Endothelial cell of umbilical vein (primary cell): Measurements from ENCODE around the gene ZNF618. TPM values are rescaled to one million over a fixed set of nuclear protein-coding genes. Genes with fewer than 3 reads are reported as not detected.

Experiments used
- BruUV-seq: library from RNA; stranded (reverse); fragments of 400-500 nt; replicated peaks from 2 replicates; lab custom pipeline; 2021; lab: Mats Ljungman, UMichigan
- CTCF ChIA-PET: fragments of 300-600, 350-600 bp; sonication (Branson Sonifier 250); formaldehyde crosslinking; loops from one replicate; lab custom pipeline; 2021; ENCODE audit warnings: antibody characterized with exemption, inconsistent platforms; lab: Charles Lee
- POLR2A ChIA-PET: fragments of 300-600, 350-600 bp; sonication (Branson Sonifier 250); formaldehyde crosslinking; loops from one replicate; lab custom pipeline; 2021; ENCODE audit warnings: antibody characterized with exemption, inconsistent platforms; lab: Charles Lee
- DNase-seq: peaks from one replicate; pipeline ENCODE4 v3.0.0-alpha.2; 2011; ENCODE audit warnings: low read depth, low spot score
- FAIRE-seq: peaks from 2 replicates; lab custom pipeline; 2011; peaks lifted over from hg19 to GRCh38; lab: Jason Lieb, UNC
- H2AFZ ChIP-seq: 2 replicates; pipeline ENCODE4 v1.6.0; 2012; ENCODE audit warnings: low read depth, low read length, control low read depth, inconsistent platforms
- H3K27ac ChIP-seq: 2 replicates; pipeline ENCODE4 v1.5.1; 2011; ENCODE audit warnings: low read depth, mild to moderate bottlenecking, control low read depth, low read length, moderate library complexity; ENCODE audit not compliant: insufficient read depth
- H3K27me3 ChIP-seq, 2 experiments: 2 replicates each; pipeline versions ENCODE4 v1.6.0 to v1.6.1; 2011; ENCODE audit warnings: low read length in 2 of 2, mixed read lengths in 1 of 2; ENCODE audit not compliant: control insufficient read depth in 2 of 2, insufficient read depth in 2 of 2
- H3K36me3 ChIP-seq, 2 experiments: 2 replicates in 1 of 2; 3 replicates in 1 of 2; pipeline ENCODE4 v1.5.1; 2011; ENCODE audit warnings: low read length in 2 of 2, mild to moderate bottlenecking in 1 of 2, moderate library complexity in 1 of 2; ENCODE audit not compliant: control insufficient read depth in 2 of 2, insufficient read depth in 2 of 2; ENCODE audit errors: extremely low read depth in 1 of 2
- H3K4me1 ChIP-seq: 3 replicates; pipeline ENCODE4 v1.5.1; 2011; ENCODE audit warnings: mild to moderate bottlenecking, low read length; ENCODE audit not compliant: control insufficient read depth, insufficient read depth; ENCODE audit errors: extremely low read depth
- H3K4me2 ChIP-seq: 2 replicates; pipeline ENCODE4 v1.6.1; 2011; ENCODE audit warnings: low read length, control low read depth, mixed read lengths; ENCODE audit not compliant: insufficient read depth
- H3K4me3 ChIP-seq, 3 experiments: fragments of 200-600 bp in 1 of 3; sonication (generic), shearing (Covaris generic) in 1 of 3; replicated peaks in 1 of 3; 2 replicates each; pipeline ENCODE4 v1.5.1; 2011 to 2016; ENCODE audit warnings: control low read depth in 3 of 3, low read length in 3 of 3, mild to moderate bottlenecking in 2 of 3, inconsistent platforms in 1 of 3, low read depth in 1 of 3, moderate library complexity in 1 of 3; ENCODE audit not compliant: insufficient read depth in 1 of 3
- H3K79me2 ChIP-seq: 2 replicates; pipeline ENCODE4 v1.6.0; 2012; ENCODE audit warnings: low read length, inconsistent platforms; ENCODE audit not compliant: control insufficient read depth, insufficient read depth
- H3K9ac ChIP-seq: replicated peaks from 2 replicates; pipeline ENCODE3; 2011; ENCODE audit warnings: low read length, control low read depth; ENCODE audit not compliant: insufficient read depth; ENCODE audit errors: extremely low read depth
- H3K9me1 ChIP-seq: replicated peaks from 3 replicates; pipeline ENCODE4 v1.6.0; 2011; ENCODE audit warnings: mild to moderate bottlenecking, low read length; ENCODE audit not compliant: control insufficient read depth, insufficient read depth; ENCODE audit errors: extremely low read depth
- H3K9me3 ChIP-seq: replicated peaks from 2 replicates; pipeline ENCODE4 v1.5.1; 2012; ENCODE audit warnings: low read length, inconsistent platforms; ENCODE audit not compliant: control insufficient read depth, insufficient read depth
- H4K20me1 ChIP-seq: replicated peaks from 2 replicates; pipeline ENCODE3; 2011; ENCODE audit warnings: mild to moderate bottlenecking, low read length; ENCODE audit not compliant: control insufficient read depth, insufficient read depth; ENCODE audit errors: extremely low read depth
- EZH2 ChIP-seq: IDR thresholded peaks from 2 replicates; pipeline ENCODE4 v1.6.1; 2012; ENCODE audit warnings: borderline replicate concordance, low read depth, mild to moderate bottlenecking, moderate library complexity, low read length, inconsistent platforms; ENCODE audit not compliant: severe bottlenecking
- FOS ChIP-seq: IDR thresholded peaks from 2 replicates; pipeline ENCODE4 v1.6.1; 2011; ENCODE audit warnings: mild to moderate bottlenecking, low read length, moderate library complexity, borderline replicate concordance; ENCODE audit not compliant: insufficient read depth
- GATA2 ChIP-seq: IDR thresholded peaks from 2 replicates; pipeline ENCODE4 v1.7.0; 2011; ENCODE audit warnings: low read depth, mild to moderate bottlenecking, moderate library complexity, mixed read lengths, low read length; ENCODE audit not compliant: insufficient read length, insufficient read depth
- JUN ChIP-seq: IDR thresholded peaks from 2 replicates; pipeline ENCODE4 v1.6.1; 2011; ENCODE audit warnings: borderline replicate concordance, low read depth; ENCODE audit not compliant: insufficient read length, insufficient read depth
- MYC ChIP-seq: IDR thresholded peaks from one replicate; pipeline ENCODE4 v1.6.1; 2011; ENCODE audit warnings: mild to moderate bottlenecking, low read depth, low read length
- POLR2A ChIP-seq: IDR thresholded peaks from 2 replicates; pipeline ENCODE4 v1.6.1; 2012; ENCODE audit warnings: low read depth, mild to moderate bottlenecking, control low read depth, low read length
- POLR2AphosphoS5 ChIP-seq: IDR thresholded peaks from 2 replicates; pipeline ENCODE4 v1.6.1; 2012; ENCODE audit warnings: low read depth, mild to moderate bottlenecking, control low read depth, low read length, moderate library complexity; ENCODE audit not compliant: insufficient read depth
- dilution Hi-C: fragments of 300-500 bp; cut with MboI; formaldehyde crosslinking; loops from one replicate; pipeline ENCODE4 v1.15.0; 2019; ENCODE audit warnings: low sequenced_read_pairs; ENCODE audit not compliant: extremely low pct_ligation_motif_present
- intact Hi-C: fragments of 100-400 bp; cut with micrococcal nuclease; formaldehyde crosslinking; loops from one replicate; pipeline ENCODE4 v1.10.0; 2022
- polyA plus RNA-seq, 4 experiments: library from polyadenylated mRNA; depleted of rRNA in 3 of 4; stranded (reverse) in 3 of 4; unstranded in 1 of 4; fragments of >200 nt; gene quantifications; 2 replicates each; pipeline versions ENCODE4 v1.2.1 to v1.2.3, GENCODE V29; 2011 to 2012; ENCODE audit warnings: missing spikeins in 1 of 4
- total RNA-seq: library from RNA; stranded (reverse); gene quantifications from 2 replicates; pipeline ENCODE4 v1.2.3, GENCODE V29; 2021
- TF ChIP-seq, protein P1 (sequence below): IDR thresholded peaks from 2 replicates; pipeline ENCODE4 v1.6.1; 2011; ENCODE audit not compliant: insufficient read depth, insufficient read length
- TF ChIP-seq, protein P2 (sequence below), 2 donors: IDR thresholded peaks; 1 replicate in 1 of 2; 2 replicates in 1 of 2; pipeline ENCODE4 v1.5.1; 2011; ENCODE audit warnings: low read length in 2 of 2, mild to moderate bottlenecking in 2 of 2, moderate library complexity in 2 of 2, control low read depth in 1 of 2, inconsistent platforms in 1 of 2, low read depth in 1 of 2; ENCODE audit not compliant: insufficient read depth in 1 of 2; ENCODE audit errors: extremely low read depth in 1 of 2

Gene ZNF618
- total and polyA plus RNA-seq, 2 donors (not counting 3 experiments of a cell fraction or from before 2014, with no cell fraction given) = 22.6 to 80.3 TPM

DNA sequence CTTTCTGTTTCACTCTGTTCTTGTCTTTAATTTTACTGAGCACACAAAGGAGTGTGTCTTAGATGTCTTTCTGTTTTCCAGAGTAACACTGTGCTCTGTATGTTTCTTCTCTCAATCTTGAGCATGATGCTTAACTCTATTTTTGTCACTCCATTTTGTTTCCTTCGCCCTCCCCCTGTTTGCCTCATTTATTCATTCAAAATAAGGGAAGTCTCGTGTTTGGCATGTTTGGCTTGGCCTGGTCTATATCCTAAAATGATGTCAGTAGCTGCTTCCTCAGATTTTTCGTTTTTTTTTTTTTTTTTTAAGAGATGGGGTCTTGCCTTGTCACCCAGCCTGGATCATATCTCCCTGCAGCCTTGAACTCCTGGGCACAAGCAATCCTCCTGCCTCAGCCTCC is 22.0 kb downstream of the ZNF618 start:
- dilution Hi-C loops (no loop called here), intact Hi-C loops (no loop called here)
- no TSS peak for BruUV-seq
- Histone ChIP-seq H4K20me1 (peaks cover 3% of the 10 kb centered on the region), H2AFZ (no peak overlapping the region), H3K4me1 (peaks cover 16% of the 10 kb centered on the region), H3K4me3 (no peak overlapping the region), H3K79me2 (peaks cover 70% of the 10 kb centered on the region), H3K36me3 (peaks cover 2 to 3% of the 10 kb centered on the region in 2 experiments), H3K9me3 (no peaks in the 10 kb centered on the region), H3K9ac (no peak overlapping the region), H3K27me3 (no peaks in the 10 kb centered on the region), H3K4me2 (no peak overlapping the region), H3K27ac (no peak overlapping the region), H3K9me1 (no peaks in the 10 kb centered on the region)
- no peak for FAIRE-seq
- ChIA-PET POLR2A (no interaction called here), CTCF (interaction anchor here (0.6 to 2.0 kb wide), 4 partner anchors 10 to 65 kb away, joined by 3 to 6 read pairs (median 4); no protein-coding TSS in a partner anchor)
- TF ChIP-seq, protein P1, sequence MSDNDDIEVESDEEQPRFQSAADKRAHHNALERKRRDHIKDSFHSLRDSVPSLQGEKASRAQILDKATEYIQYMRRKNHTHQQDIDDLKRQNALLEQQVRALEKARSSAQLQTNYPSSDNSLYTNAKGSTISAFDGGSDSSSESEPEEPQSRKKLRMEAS = no peak
- TF ChIP-seq JUN = no peak
- no peak for TF ChIP-seq POLR2A
- no peak for TF ChIP-seq GATA2
- TF ChIP-seq EZH2 = no peak
- TF ChIP-seq MYC = no peak
- TF ChIP-seq, protein P2, sequence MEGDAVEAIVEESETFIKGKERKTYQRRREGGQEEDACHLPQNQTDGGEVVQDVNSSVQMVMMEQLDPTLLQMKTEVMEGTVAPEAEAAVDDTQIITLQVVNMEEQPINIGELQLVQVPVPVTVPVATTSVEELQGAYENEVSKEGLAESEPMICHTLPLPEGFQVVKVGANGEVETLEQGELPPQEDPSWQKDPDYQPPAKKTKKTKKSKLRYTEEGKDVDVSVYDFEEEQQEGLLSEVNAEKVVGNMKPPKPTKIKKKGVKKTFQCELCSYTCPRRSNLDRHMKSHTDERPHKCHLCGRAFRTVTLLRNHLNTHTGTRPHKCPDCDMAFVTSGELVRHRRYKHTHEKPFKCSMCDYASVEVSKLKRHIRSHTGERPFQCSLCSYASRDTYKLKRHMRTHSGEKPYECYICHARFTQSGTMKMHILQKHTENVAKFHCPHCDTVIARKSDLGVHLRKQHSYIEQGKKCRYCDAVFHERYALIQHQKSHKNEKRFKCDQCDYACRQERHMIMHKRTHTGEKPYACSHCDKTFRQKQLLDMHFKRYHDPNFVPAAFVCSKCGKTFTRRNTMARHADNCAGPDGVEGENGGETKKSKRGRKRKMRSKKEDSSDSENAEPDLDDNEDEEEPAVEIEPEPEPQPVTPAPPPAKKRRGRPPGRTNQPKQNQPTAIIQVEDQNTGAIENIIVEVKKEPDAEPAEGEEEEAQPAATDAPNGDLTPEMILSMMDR (IDR thresholded peaks at IDR 0.05; ENCODE audit: extremely low read depth in 1 of 2, insufficient read depth in 1 of 2, low read depth in 1 of 2, low read length in 2 of 2) = no peak
- TF ChIP-seq POLR2AphosphoS5 = no peak
- TF ChIP-seq FOS = no peak
- DNase-seq = peak; percentile 73
